ENCODE data around the gene MARVELD3. TPM values are rescaled to one million over a fixed set of nuclear protein-coding genes. Genes with fewer than 3 reads are reported as not detected.
"Not testable (repeated sequence)": the region's sequence is repeated elsewhere in the genome, so short reads cannot be mapped to it uniquely, and the experiment has no call there.

Gene MARVELD3
- total RNA-seq (1 to 10 TPM in 2 of 7 donors, under 1 TPM in 4, not detected in 1; 0.10 to 9.2 (median 0.68) TPM), polyA plus RNA-seq (1 to 10 TPM in 1 of 2 donors, under 1 TPM in 1; 0.20 to 1.5 TPM)
- long read RNA-seq, donor 1 = 0 reads
- long read RNA-seq, donor 2, partial matches to known transcripts = 29 of 30 reads
- long read RNA-seq, donor 2, other reads (novel, unspliced or antisense) = 0 of 30 reads
- long read RNA-seq, donor 3, partial matches to known transcripts = 0 of 4 reads
- long read RNA-seq, donor 3, other reads (novel, unspliced or antisense) = 1 of 4 reads

- Histone ChIP-seq H3K9me3 (no peaks in the 10 kb centered on the region), H3K27me3 (no peaks in the 10 kb centered on the region), H3K36me3 (no peaks in the 10 kb centered on the region), H3K27ac (no peak within 1 kb of the TSS), H3K4me1 (ENCODE audit: insufficient read depth) (peaks cover 10% of the 10 kb centered on the region), H3K4me3 (peak within 1 kb of the TSS; percentile 42)
- no peak for TF ChIP-seq POLR2A (IDR thresholded peaks at IDR 0.05)
- TF ChIP-seq CTCF (IDR thresholded peaks at IDR 0.05) = no peak
- TF ChIP-seq EP300 (IDR thresholded peaks at IDR 0.05) = no peak
- WGBS, 3 donors = 1 to 2% (median 1%) methylated on average over 47 to 98 of the region's 98 CpGs
- intact Hi-C loops (cut with DNase I) = no loop called here
- peak; percentile 25 to 64 (median 36) for DNase-seq
These were observed at the start of gene MARVELD3 for GRCh38 chr16:71626018-71626857. TSS of gene MARVELD3 (plus strand) at chr16:71626184. CDS start at chr16:71626230, 46 bp downstream.

GRCh38 chr16:71576971-71577370 lies 49.0 kb upstream of the MARVELD3 start, which contains the start of gene TAT:
TSS of gene TAT (minus strand) at chr16:71577092. CDS start at chr16:71576415, 677 bp downstream.
- no peaks in the 10 kb centered on the region for H3K36me3 ChIP-seq
- WGBS, 3 donors = 13 to 22% (median 14%) methylated on average over 3 of the region's 3 CpGs
- no peak for DNase-seq
- H3K27me3 ChIP-seq = no peaks in the 10 kb centered on the region
- TF ChIP-seq EP300 (IDR thresholded peaks at IDR 0.05) (no peak), POLR2A (IDR thresholded peaks at IDR 0.05) (no peak), CTCF (IDR thresholded peaks at IDR 0.05) (no peak)
- intact Hi-C loops (cut with DNase I) = no loop called here
- no peak within 1 kb of the TSS for H3K4me3 ChIP-seq
- H3K4me1 ChIP-seq (ENCODE audit: insufficient read depth) = no peaks in the 10 kb centered on the region
- no peaks in the 10 kb centered on the region for H3K9me3 ChIP-seq
- H3K27ac ChIP-seq = no peak within 1 kb of the TSS

- H3K4me3 ChIP-seq; H3K27me3 ChIP-seq; H3K27ac ChIP-seq; H3K36me3 ChIP-seq; H3K4me1 ChIP-seq (ENCODE audit: insufficient read depth); intact Hi-C loops (cut with DNase I); DNase-seq; H3K9me3 ChIP-seq: not testable (repeated sequence)
- WGBS, 3 donors = 90 to 93% (median 90%) methylated on average over 5 of the region's 5 CpGs
These were observed 43.5 kb upstream of the MARVELD3 start for GRCh38 chr16:71582553-71582848.

GRCh38 chr16:71584543-71585317 lies 41.3 kb upstream of the MARVELD3 start:
- Histone ChIP-seq H3K27me3 (no peaks in the 10 kb centered on the region), H3K4me3 (no peak overlapping the region), H3K36me3 (no peaks in the 10 kb centered on the region), H3K4me1 (ENCODE audit: insufficient read depth) (no peaks in the 10 kb centered on the region), H3K9me3 (no peaks in the 10 kb centered on the region), H3K27ac (no peak overlapping the region)
- TF ChIP-seq CTCF (IDR thresholded peaks at IDR 0.05) (no peak), EP300 (IDR thresholded peaks at IDR 0.05) (no peak), POLR2A (IDR thresholded peaks at IDR 0.05) (no peak)
- intact Hi-C loops (cut with DNase I) = no loop called here
- WGBS, 3 donors = 79 to 88% (median 81%) methylated on average over 3 of the region's 3 CpGs
- DNase-seq = no peak

Data from ovary (tissue), 10 donors.